Right lobe of liver (tissue), 6 donors: ENCODE measurements around the gene CRYL1. TPM values are rescaled to one million over a fixed set of nuclear protein-coding genes. Genes with fewer than 3 reads are reported as not detected.

Experiments
- ATAC-seq, 4 donors: fragments of 200-7000 bp; cut with Tn5 transposase; one replicate each; pipeline ENCODE4 v1.9.1; 2020; ENCODE audit warnings: mild to moderate bottlenecking in 4 of 4, moderate library complexity in 4 of 4
- DNase-seq, 3 donors: peaks; one replicate each; pipeline ENCODE4 v3.0.0-alpha.2; 2020
- H3K27ac ChIP-seq, 3 donors: fragments of 200-600 bp; one replicate each; pipeline ENCODE4 v1.8.0; 2022
- H3K27me3 ChIP-seq, 2 donors: fragments of 200-600 bp; one replicate each; pipeline ENCODE4 v1.8.0; 2022
- H3K36me3 ChIP-seq, 4 donors: fragments of 200-600 bp; sonication (generic) in 1 of 4; one replicate each; pipeline versions ENCODE4 v1.5.1 to v1.8.0; 2017 to 2022; ENCODE audit warnings: control low read depth in 1 of 4
- H3K4me1 ChIP-seq, 4 donors: fragments of 200-600 bp; sonication (generic) in 1 of 4; one replicate each; pipeline versions ENCODE4 v1.5.1 to v1.8.0; 2017 to 2022; ENCODE audit warnings: control low read depth in 1 of 4
- H3K4me3 ChIP-seq, 3 donors: fragments of 200-600 bp; one replicate each; pipeline ENCODE4 v1.8.0; 2022
- H3K9me3 ChIP-seq, 4 donors: fragments of 200-600 bp; sonication (generic) in 1 of 4; one replicate each; pipeline versions ENCODE4 v1.5.1 to v1.8.0; 2017 to 2022; ENCODE audit warnings: control low read depth in 1 of 4
- CTCF ChIP-seq, 4 donors: fragments of 200-600 bp in 3 of 4; fragments of 450-650 bp in 1 of 4; IDR thresholded peaks; one replicate each; pipeline versions ENCODE4 v1.5.1 to v1.8.0; 2016 to 2022; ENCODE audit warnings: antibody characterized with exemption in 4 of 4, mild to moderate bottlenecking in 2 of 4
- POLR2A ChIP-seq: fragments of 450-650 bp; IDR thresholded peaks from one replicate; pipeline ENCODE4 v1.6.1; 2017; ENCODE audit warnings: antibody characterized with exemption, mild to moderate bottlenecking
- WGBS: methylation state at CpG from one replicate; pipeline ENCODE4 v1.1.6; 2018; ENCODE audit warnings: low coverage, low lambda C conversion rate; ENCODE audit not compliant: insufficient coverage; ENCODE audit errors: missing lambda C conversion rate; 5-methylcytosine and 5-hydroxymethylcytosine counted together
- intact Hi-C, 2 donors: fragments of 100-400 bp; cut with DNase I; formaldehyde crosslinking; loops; one replicate each; pipeline versions ENCODE4 v1.11.2 to v1.14.1; 2022
- total RNA-seq, 6 experiments: library from RNA; depleted of rRNA in 2 of 6; stranded (reverse); fragments of >200 nt in 2 of 6; fragmentation: NEBNext Ultra II Directional in 3 of 6; extraction: Animal tissue kit (Norgen Biotek cat#: 25700) in 3 of 6; gene quantifications; one replicate each; pipeline versions ENCODE4 v1.1.0 to v1.2.4, GENCODE V29; 2016 to 2023
- donor health status: DM: no; HTN: yes; CAD: no.
- donor health status: DM: no; HTN: no; CAD: no.
- donor health status: DM: no; HTN: no; CAD: no.
- donor health status: DM: no; HTN: yes; CAD: no.
- donor health status: DM: no; HTN: yes; CAD: no.

The CRYL1 gene
- total RNA-seq, 6 experiments from 2014 or later = 111 to 185 (median 151) TPM

- H3K4me1 ChIP-seq = peaks cover 0 to 33% (median 8%) of the 10 kb centered on the region in 4 donors
- DNase-seq = no peak
- H3K27ac ChIP-seq = peak overlapping the region in 2 of 3 donors; percentile 56 to 68
- 8% methylated on average over 13 of the region's 14 CpGs for WGBS
- ATAC-seq = peak; percentile 82 to 91 (median 90)
- H3K36me3 ChIP-seq = no peaks in the 10 kb centered on the region
- peak overlapping the region in 1 of 3 donors; percentile 32 for H3K4me3 ChIP-seq
- no peaks in the 10 kb centered on the region for H3K27me3 ChIP-seq
- no peak for TF ChIP-seq POLR2A
- peak; percentile 95 to 99 (median 96) for TF ChIP-seq CTCF (IDR thresholded peaks at IDR 0.05)
- H3K9me3 ChIP-seq = no peaks in the 10 kb centered on the region
- intact Hi-C loops = loop anchor here in 1 of 2 donors (10.0 kb wide), 1 partner anchor 209 kb away; the partner anchor contains the start of gene IL17D
Observed at GRCh38 chr13:20495087-20496023, 30.3 kb downstream of the CRYL1 start.

DNA sequence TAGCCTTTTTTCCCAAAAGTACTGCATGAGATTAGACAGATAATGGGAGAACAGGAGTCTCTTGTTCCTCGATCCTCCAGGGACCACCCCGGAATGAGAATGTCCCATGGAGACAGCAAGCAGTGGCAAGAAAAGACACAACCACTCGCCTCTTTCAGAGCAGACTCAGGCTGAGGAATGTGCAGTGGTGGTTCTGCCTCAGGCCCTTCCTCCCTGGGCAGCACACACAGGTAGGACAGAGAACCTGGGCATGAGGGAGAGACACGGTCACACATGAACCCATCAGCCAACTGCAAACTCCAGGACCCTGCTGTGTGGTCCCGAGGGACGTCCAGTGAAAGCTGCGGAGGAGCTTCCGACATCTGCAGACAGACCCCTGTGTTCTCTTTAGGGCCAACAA, 31.0 kb downstream of the CRYL1 start:
- H3K27me3 ChIP-seq = no peaks in the 10 kb centered on the region
- WGBS = 36% methylated on average over 6 of the region's 8 CpGs
- H3K36me3 ChIP-seq = no peaks in the 10 kb centered on the region
- H3K4me1 ChIP-seq = peaks cover 0 to 33% (median 8%) of the 10 kb centered on the region in 4 donors
- DNase-seq (no peak), ATAC-seq (no peak)
- TF ChIP-seq POLR2A (no peak), CTCF (IDR thresholded peaks at IDR 0.05) (no peak)
- peak overlapping the region in 1 of 3 donors; percentile 68 for H3K27ac ChIP-seq
- intact Hi-C loops = loop anchor here in 1 of 2 donors (10.0 kb wide), 1 partner anchor 210 kb away; the partner anchor contains the start of gene IL17D
- H3K9me3 ChIP-seq = no peaks in the 10 kb centered on the region
- no peak overlapping the region for H3K4me3 ChIP-seq

DNA sequence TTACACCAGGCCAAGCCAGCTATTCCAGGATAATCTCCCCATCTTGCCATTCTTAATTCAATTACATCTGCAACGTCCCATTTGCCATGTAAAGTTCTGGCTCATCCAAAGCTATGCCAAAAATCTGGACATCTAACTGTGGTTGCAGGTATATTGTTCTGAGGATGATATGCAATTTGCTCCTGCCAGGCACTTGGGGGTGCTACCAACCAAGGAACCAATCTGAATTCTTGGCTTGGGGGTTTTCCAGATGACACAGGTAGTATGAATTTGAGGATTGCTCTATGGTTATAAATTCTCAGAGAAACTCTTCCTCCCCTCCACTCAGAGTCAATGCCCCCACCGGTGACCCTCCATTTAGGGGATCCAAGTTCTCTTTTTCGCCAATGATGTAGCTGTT, 33.0 kb downstream of the CRYL1 start:
- ATAC-seq (no peak), DNase-seq (no peak)
- 26% methylated on average over 2 of the region's 3 CpGs for WGBS
- peak; percentile 33 to 49 (median 40) for TF ChIP-seq CTCF (IDR thresholded peaks at IDR 0.05)
- TF ChIP-seq POLR2A = no peak
- H3K36me3 ChIP-seq = peaks cover 0 to 17% (median 10%) of the 10 kb centered on the region in 4 donors
- H3K27me3 ChIP-seq = no peaks in the 10 kb centered on the region
- intact Hi-C loops = loop anchor here in 1 of 2 donors (10.0 kb wide), 1 partner anchor 212 kb away; the partner anchor contains the start of gene IL17D
- H3K4me3 ChIP-seq = no peak overlapping the region
- no peak overlapping the region for H3K27ac ChIP-seq
- no peaks in the 10 kb centered on the region for H3K9me3 ChIP-seq
- H3K4me1 ChIP-seq = peaks cover 0 to 30% (median 8%) of the 10 kb centered on the region in 4 donors

GRCh38 chr13:20491926-20492435, 33.7 kb downstream of the CRYL1 start:
- no peak overlapping the region for H3K27ac ChIP-seq
- no peak overlapping the region for H3K4me3 ChIP-seq
- intact Hi-C loops = loop anchor here in 1 of 2 donors (10.0 kb wide), 1 partner anchor 213 kb away; the partner anchor contains the start of gene IL17D
- ATAC-seq = no peak
- TF ChIP-seq CTCF (IDR thresholded peaks at IDR 0.05) (no peak), POLR2A (no peak)
- peaks cover 0 to 31% (median 8%) of the 10 kb centered on the region in 4 donors for H3K4me1 ChIP-seq
- no peaks in the 10 kb centered on the region for H3K27me3 ChIP-seq
- 52% methylated on average over 4 of the region's 4 CpGs for WGBS
- H3K36me3 ChIP-seq = peaks cover 0 to 17% (median 10%) of the 10 kb centered on the region in 4 donors
- no peaks in the 10 kb centered on the region for H3K9me3 ChIP-seq
- no peak for DNase-seq
